HS-5 (cell line): ENCODE data around the gene ETFB.

Experiments
- DNase-seq: peaks from one replicate; pipeline ENCODE4 v3.0.0-alpha.2; 2012; ENCODE audit warnings: low read depth

The ETFB gene

GRCh38 chr19:51295382-51296126 is 70.6 kb downstream of the ETFB start:
- DNase-seq: no peak
